HG03095 (cell line): ENCODE data around the gene ATP2C2.
"Not testable (repeated sequence)": the region's sequence is repeated elsewhere in the genome, so short reads cannot be mapped to it uniquely, and the experiment has no call there.

Source experiments
- ATAC-seq: cut with Tn5 transposase; IDR thresholded peaks from one replicate; pipeline ENCODE4 v1.9.1; 2021; ENCODE audit warnings: moderate library complexity; ENCODE audit not compliant: unreplicated experiment

ATP2C2 gene, protein sequence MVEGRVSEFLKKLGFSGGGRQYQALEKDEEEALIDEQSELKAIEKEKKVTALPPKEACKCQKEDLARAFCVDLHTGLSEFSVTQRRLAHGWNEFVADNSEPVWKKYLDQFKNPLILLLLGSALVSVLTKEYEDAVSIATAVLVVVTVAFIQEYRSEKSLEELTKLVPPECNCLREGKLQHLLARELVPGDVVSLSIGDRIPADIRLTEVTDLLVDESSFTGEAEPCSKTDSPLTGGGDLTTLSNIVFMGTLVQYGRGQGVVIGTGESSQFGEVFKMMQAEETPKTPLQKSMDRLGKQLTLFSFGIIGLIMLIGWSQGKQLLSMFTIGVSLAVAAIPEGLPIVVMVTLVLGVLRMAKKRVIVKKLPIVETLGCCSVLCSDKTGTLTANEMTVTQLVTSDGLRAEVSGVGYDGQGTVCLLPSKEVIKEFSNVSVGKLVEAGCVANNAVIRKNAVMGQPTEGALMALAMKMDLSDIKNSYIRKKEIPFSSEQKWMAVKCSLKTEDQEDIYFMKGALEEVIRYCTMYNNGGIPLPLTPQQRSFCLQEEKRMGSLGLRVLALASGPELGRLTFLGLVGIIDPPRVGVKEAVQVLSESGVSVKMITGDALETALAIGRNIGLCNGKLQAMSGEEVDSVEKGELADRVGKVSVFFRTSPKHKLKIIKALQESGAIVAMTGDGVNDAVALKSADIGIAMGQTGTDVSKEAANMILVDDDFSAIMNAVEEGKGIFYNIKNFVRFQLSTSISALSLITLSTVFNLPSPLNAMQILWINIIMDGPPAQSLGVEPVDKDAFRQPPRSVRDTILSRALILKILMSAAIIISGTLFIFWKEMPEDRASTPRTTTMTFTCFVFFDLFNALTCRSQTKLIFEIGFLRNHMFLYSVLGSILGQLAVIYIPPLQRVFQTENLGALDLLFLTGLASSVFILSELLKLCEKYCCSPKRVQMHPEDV

GRCh38 chr16:84368308-84368996 lies at the start of gene ATP2C2:
Gene ATP2C2 (plus strand): TSS chr16:84368538. CDS start chr16:84368616, 78 bp downstream.
- ATAC-seq, result no peak

- ATAC-seq, result no peak
These were observed 49.1 kb upstream of the ATP2C2 start for GRCh38 chr16:84319146-84319760.

DNA sequence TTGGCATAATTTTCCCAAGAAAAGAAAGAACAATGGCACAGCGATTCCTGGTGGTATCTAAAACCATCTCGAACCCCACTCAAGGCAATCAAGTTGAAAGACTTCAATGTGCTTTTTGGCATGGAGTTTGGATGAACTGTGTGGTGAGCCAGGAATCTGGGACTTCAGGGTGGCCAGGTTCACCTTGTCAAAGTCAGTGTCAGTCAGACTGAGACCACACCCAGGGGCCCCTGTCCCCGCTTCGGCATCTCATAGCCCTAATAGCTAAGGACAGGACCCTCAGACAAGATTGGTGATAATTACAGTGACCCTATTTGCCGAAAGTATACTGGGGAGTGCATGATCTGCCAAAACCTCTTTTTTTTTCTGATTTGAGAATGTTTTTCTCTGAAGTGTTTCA lies 47.8 kb upstream of the ATP2C2 start:
- ATAC-seq, result no peak

DNA sequence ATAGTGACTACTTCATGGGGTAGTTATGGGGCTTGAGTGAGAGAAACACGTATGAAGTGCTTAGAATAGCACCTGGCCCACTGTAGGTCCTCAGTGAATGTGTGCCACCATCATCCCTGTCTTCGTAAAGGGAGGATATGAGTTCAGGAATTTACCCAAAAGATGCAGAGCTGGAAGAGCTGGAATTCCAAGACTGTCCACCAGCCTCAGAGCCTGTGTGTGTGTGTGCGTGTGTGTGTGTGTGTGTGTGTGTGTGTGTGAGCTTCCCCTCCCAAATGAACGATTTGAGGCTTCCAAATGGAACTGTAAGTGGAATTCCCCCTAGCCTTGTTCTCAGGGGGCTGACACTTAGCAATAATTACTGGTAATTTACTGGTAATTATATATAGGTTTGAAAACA lies 46.4 kb upstream of the ATP2C2 start:
- no peak for ATAC-seq

- ATAC-seq, result no peak
These were observed 45.6 kb upstream of the ATP2C2 start for GRCh38 chr16:84322749-84323148.

GRCh38 chr16:84323606-84324005 lies 44.7 kb upstream of the ATP2C2 start:
- ATAC-seq, result no peak

DNA sequence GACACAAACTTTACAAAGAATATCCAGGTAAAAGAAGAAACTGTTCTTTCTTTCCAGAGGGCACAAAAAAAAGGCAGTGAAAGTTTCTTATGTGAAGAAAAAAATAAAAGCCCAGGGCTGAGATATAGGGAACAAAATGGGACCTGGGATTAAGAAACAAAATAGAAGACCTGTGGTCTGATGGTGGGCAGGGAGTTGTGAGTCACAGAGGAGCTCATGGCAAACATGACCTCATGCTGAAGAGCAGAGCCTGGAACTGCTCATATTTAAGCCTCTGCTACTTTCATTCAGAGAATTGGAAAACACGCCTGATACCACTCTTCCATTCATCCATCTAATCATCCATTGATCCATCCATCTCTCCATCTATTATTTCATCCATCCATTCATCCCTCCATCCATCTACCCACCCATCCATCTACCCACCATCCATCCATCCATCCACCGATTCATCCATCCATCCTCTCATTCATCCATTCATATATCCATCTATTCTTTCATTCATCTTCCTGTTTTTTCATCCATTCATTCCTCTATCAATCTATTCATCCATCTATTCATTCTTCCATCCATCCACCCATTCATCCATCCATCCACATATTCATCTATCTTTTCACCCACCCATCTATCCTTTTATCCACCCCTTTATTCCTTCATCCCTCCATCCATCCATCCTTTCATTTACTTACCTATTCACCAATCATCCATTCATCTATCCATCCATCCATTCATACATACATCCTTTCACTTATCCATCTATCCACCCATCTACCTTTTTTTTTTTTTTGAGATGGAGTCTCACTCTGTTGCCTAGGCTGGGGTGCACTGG lies 43.7 kb upstream of the ATP2C2 start:
- no peak for ATAC-seq

- ATAC-seq, result no peak
These were observed 41.8 kb upstream of the ATP2C2 start for GRCh38 chr16:84326545-84326944.

GRCh38 chr16:84327926-84328505 lies 40.3 kb upstream of the ATP2C2 start:
- ATAC-seq, result no peak

- no peak for ATAC-seq
These were observed 39.3 kb upstream of the ATP2C2 start for GRCh38 chr16:84329016-84329415.

DNA sequence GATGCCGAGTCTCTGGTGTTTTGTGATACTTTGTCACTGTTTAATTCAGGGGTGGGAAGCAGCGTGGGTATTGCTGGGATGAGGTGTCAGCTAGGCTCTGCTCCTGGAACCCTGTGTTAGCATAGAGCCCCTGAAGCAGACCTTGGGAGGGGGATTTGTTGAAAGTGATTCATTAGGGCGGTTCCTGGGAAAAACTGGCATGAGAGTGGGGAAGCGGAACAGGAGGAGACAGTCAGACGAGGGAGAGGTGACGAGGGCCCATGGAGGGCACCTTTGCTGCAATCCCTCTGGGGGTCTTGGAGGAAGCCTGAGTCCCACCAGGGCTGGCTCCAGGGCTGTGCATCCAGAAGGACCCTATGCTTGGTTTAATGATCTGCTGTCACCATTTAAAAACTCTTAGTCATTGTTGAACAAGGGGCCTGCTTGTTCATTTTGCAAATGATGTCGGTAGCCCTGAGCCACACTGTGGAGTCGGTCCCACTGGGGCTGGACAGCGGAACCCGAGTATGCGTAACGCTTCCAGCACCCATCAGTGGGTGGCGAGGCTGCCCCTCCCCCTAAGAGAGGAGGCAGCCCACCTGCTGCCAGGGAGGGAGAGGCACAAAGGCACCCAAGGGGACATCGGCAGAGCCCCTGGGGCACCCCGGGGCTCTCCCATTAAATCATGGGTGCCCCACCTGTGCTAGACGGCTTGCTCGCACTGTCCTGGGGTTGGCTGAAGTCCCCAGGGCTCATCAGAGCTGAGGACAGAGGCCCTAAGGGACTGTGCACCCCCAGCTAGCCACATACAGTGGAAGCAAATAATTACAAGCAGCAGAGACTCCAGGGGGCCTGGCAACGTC lies 38.3 kb upstream of the ATP2C2 start:
- ATAC-seq, result no peak

DNA sequence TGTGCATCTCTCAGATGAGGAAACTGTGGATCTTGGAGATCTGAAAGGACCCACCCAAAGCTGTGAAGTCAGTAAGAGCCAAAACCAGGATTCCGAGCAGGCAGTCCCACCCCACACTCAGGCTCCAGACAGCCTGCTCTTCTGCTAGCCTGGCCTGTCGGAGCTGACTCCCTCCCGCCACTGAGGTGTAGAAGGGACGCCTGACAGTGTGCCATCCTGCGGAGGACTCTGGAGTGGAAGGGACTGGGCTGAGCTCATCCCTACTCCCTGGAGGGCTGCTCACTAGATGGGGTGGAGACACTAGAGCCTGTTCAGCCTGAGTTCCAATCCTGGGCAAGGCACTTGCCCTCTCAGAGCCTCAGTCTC lies 37.7 kb upstream of the ATP2C2 start:
- no peak for ATAC-seq

GRCh38 chr16:84331998-84332780 lies 36.1 kb upstream of the ATP2C2 start:
- ATAC-seq, result no peak

DNA sequence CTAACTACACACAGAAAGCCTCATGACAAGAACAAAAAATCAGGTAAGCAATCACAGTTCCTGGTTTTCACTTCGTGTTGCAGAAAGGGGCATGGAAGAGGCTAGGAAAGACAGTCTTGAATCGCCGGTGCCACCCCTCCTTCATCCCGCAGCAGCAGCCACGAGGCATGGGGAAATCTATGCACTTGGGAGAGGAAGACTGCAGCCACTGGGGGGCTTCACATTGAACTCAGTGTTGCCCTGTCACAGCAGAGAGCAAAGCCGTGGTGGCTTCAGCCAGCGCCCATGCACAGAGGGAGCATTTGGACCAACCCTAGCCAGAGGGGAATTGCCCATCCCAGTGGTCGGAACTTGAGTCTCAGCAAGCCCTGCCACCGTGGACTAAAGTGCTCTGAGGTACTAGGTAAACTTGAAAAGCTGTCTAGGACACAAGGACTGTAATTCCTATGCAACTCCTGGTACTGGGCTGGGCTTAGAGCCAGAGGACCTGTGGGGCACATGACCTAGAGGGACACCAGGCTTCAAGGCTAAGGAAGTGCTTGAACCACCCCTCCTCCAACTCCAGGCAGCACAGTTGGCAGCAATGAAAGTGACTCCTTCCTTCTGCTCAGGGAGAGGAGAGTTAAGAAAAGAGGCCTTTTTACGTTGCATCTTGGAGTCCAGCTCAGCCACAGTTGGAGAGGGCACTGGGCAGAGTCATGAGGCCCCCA lies 35.2 kb upstream of the ATP2C2 start:
- ATAC-seq, result no peak

DNA sequence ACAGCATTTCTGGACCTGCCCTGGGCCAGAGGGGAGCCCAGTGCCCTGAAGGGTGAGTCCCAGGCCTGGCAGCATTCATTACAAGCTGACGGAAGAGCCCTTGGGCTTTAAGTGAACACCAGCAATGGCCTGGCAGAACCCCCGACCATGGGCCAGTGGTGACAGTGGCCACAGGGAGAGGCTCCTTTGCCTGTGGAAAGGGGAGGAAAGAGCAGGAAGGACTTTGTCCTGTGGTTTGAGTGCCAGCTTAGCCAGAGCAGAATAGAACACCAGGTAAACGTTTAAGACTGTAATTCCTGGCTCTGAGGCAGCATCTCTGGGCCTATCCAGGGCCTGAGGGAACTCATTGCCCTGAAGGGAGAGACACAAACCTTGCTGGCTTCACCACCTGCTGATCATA lies 34.3 kb upstream of the ATP2C2 start:
- no peak for ATAC-seq

DNA sequence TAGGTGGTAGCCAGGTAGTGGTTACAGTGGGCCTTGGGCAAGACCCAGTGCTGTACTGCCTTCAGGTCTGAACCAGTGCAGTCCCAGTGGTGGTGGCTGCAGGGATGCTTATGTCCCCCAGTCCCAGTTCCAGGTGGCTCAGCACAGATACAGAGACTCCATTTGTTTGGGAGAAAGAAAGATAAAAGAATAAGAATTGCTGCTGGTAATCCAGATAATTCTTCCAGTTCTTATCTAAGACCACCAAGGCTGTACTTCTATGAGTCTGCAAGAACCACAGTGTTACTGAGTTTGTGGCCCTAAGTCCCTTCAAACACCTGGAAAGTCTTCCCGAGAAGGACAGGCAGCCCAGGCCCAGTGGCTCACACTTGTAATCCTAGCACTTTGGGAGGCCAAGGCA lies 33.9 kb upstream of the ATP2C2 start:
- ATAC-seq, result no peak

DNA sequence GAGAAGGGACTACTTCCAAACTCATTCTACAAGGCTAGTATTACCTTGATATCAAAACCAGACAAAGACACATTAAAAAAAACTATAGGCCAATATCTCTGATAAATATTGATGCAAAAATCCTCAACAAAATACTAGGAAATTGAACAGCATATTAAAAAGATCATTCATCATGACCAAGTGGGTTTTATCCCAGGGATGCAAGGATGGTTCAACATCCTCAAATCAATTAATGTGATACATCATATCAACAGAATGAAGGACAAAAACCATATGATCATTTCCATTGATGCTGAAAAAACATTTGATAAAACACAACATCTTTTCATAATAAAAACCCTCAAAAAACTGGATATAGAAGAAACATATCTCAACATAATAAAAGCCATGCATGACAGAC lies 31.1 kb upstream of the ATP2C2 start:
- ATAC-seq, result not testable (repeated sequence)
